ENCODE measurements around the gene TMOD3.
"Not testable (repeated sequence)": the region's sequence is repeated elsewhere in the genome, so short reads cannot be mapped to it uniquely, and the experiment has no call there.

The TMOD3 gene

GRCh38 chr15:51884041-51884440, 54.6 kb downstream of the TMOD3 start:
- Histone ChIP-seq H3K27ac (ENCODE audit: low read depth, low read length) (no peak overlapping the region), H3K9me2 (replicated peaks; ENCODE audit: insufficient read depth, low read length) (no peaks in the 10 kb centered on the region), H3K9me3 (ENCODE audit: insufficient read depth, low read length) (no peaks in the 10 kb centered on the region), H3K27me3 (ENCODE audit: low read length) (no peaks in the 10 kb centered on the region), H3K9ac (ENCODE audit: low read length) (no peak overlapping the region), H3K79me2 (ENCODE audit: insufficient read depth, low read length) (no peaks in the 10 kb centered on the region), H2AFZ (ENCODE audit: low read depth, low read length, severe bottlenecking) (no peak overlapping the region), H3F3A (ENCODE audit: insufficient read depth) (no peaks in the 10 kb centered on the region), H3K4me2 (ENCODE audit: low read depth, low read length, poor library complexity, severe bottlenecking) (no peak overlapping the region), H4K20me1 (ENCODE audit: low read depth, low read length) (no peaks in the 10 kb centered on the region), H3K4me3 (ENCODE audit: insufficient read depth, low read length, poor library complexity, severe bottlenecking) (no peak overlapping the region), H3K36me3 (ENCODE audit: low read length) (0 out of 2 replicates have a peak, but pooled peaks cover 5% of the 10 kb centered on the region)
- TF ChIP-seq CTCF (IDR thresholded peaks at IDR 0.05; ENCODE audit: insufficient read depth, low read length, poor library complexity, severe bottlenecking): no peak
- no peak for TF ChIP-seq EZH2phosphoT487 (conservative IDR thresholded peaks at IDR 0.05; ENCODE audit: low read length)

GRCh38 chr15:51884517-51885236, 55.2 kb downstream of the TMOD3 start:
- H4K20me1 ChIP-seq (ENCODE audit: low read depth, low read length): no peaks in the 10 kb centered on the region

GRCh38 chr15:51885758-51886157, 56.3 kb downstream of the TMOD3 start:
- H2AFZ ChIP-seq (ENCODE audit: low read depth, low read length, severe bottlenecking); H3K27me3 ChIP-seq (ENCODE audit: low read length); H3F3A ChIP-seq (ENCODE audit: insufficient read depth); H3K27ac ChIP-seq (ENCODE audit: low read depth, low read length); H3K36me3 ChIP-seq (ENCODE audit: low read length); H3K79me2 ChIP-seq (ENCODE audit: insufficient read depth, low read length); H3K4me3 ChIP-seq (ENCODE audit: insufficient read depth, low read length, poor library complexity, severe bottlenecking); H3K4me2 ChIP-seq (ENCODE audit: low read depth, low read length, poor library complexity, severe bottlenecking); H3K9ac ChIP-seq (ENCODE audit: low read length); H4K20me1 ChIP-seq (ENCODE audit: low read depth, low read length); H3K9me2 ChIP-seq (replicated peaks; ENCODE audit: insufficient read depth, low read length); H3K9me3 ChIP-seq (ENCODE audit: insufficient read depth, low read length): not testable (repeated sequence)

More at GRCh38 chr15:51884517-51885236, 55.2 kb downstream of the TMOD3 start:
- Histone ChIP-seq H3F3A (ENCODE audit: insufficient read depth) (no peaks in the 10 kb centered on the region), H3K36me3 (ENCODE audit: low read length) (0 out of 2 replicates have a peak, but pooled peaks cover 7% of the 10 kb centered on the region), H3K27me3 (ENCODE audit: low read length) (no peaks in the 10 kb centered on the region), H3K9me2 (replicated peaks; ENCODE audit: insufficient read depth, low read length) (no peaks in the 10 kb centered on the region), H3K4me2 (ENCODE audit: low read depth, low read length, poor library complexity, severe bottlenecking) (no peak overlapping the region), H3K9me3 (ENCODE audit: insufficient read depth, low read length) (no peaks in the 10 kb centered on the region), H2AFZ (ENCODE audit: low read depth, low read length, severe bottlenecking) (no peak overlapping the region), H3K4me3 (ENCODE audit: insufficient read depth, low read length, poor library complexity, severe bottlenecking) (no peak overlapping the region), H3K79me2 (ENCODE audit: insufficient read depth, low read length) (no peaks in the 10 kb centered on the region), H3K27ac (ENCODE audit: low read depth, low read length) (no peak overlapping the region), H3K9ac (ENCODE audit: low read length) (no peak overlapping the region)
- TF ChIP-seq EZH2phosphoT487 (conservative IDR thresholded peaks at IDR 0.05; ENCODE audit: low read length) (no peak), CTCF (IDR thresholded peaks at IDR 0.05; ENCODE audit: insufficient read depth, low read length, poor library complexity, severe bottlenecking) (no peak)

- H3K4me2 ChIP-seq (ENCODE audit: low read depth, low read length, poor library complexity, severe bottlenecking): no peak overlapping the region
- H3K36me3 ChIP-seq (ENCODE audit: low read length): 0 out of 2 replicates have a peak, but pooled peaks cover 4% of the 10 kb centered on the region
- no peak for TF ChIP-seq CTCF (IDR thresholded peaks at IDR 0.05; ENCODE audit: insufficient read depth, low read length, poor library complexity, severe bottlenecking)
- TF ChIP-seq EZH2phosphoT487 (conservative IDR thresholded peaks at IDR 0.05; ENCODE audit: low read length): no peak
- H2AFZ ChIP-seq (ENCODE audit: low read depth, low read length, severe bottlenecking): no peak overlapping the region
- H3K9me2 ChIP-seq (replicated peaks; ENCODE audit: insufficient read depth, low read length): no peaks in the 10 kb centered on the region
- no peaks in the 10 kb centered on the region for H3K79me2 ChIP-seq (ENCODE audit: insufficient read depth, low read length)
- no peak overlapping the region for H3K4me3 ChIP-seq (ENCODE audit: insufficient read depth, low read length, poor library complexity, severe bottlenecking)
- no peak overlapping the region for H3K9ac ChIP-seq (ENCODE audit: low read length)
- no peaks in the 10 kb centered on the region for H4K20me1 ChIP-seq (ENCODE audit: low read depth, low read length)
- no peak overlapping the region for H3K27ac ChIP-seq (ENCODE audit: low read depth, low read length)
- no peaks in the 10 kb centered on the region for H3K9me3 ChIP-seq (ENCODE audit: insufficient read depth, low read length)
- H3F3A ChIP-seq (ENCODE audit: insufficient read depth): no peaks in the 10 kb centered on the region
- no peaks in the 10 kb centered on the region for H3K27me3 ChIP-seq (ENCODE audit: low read length)
Observed at GRCh38 chr15:51887887-51888592, 58.6 kb downstream of the TMOD3 start.

All from SU-DHL-6 (cell line).